PC-9 (cell line): ENCODE results near the gene CTDSP2. TPM values are rescaled to one million over a fixed set of nuclear protein-coding genes. Genes with fewer than 3 reads are reported as not detected.

Source experiments
- BruUV-seq: library from RNA; stranded (reverse); fragments of 400-500 nt; replicated peaks from 2 replicates; lab custom pipeline; 2021; lab: Mats Ljungman, UMichigan
- CTCF ChIA-PET: fragments of 300-600 bp; sonication (Branson Sonifier 250); formaldehyde crosslinking; loops from one replicate; lab custom pipeline; 2022; ENCODE audit warnings: antibody characterized with exemption; lab: Charles Lee
- POLR2A ChIA-PET: fragments of 300-600 bp; sonication (Branson Sonifier 250); formaldehyde crosslinking; loops from one replicate; lab custom pipeline; 2022; ENCODE audit warnings: antibody characterized with exemption; ENCODE audit not compliant: unreplicated experiment; lab: Charles Lee
- DNase-seq, 2 experiments: peaks; one replicate each; pipeline versions ENCODE4 v3.0.0 to v3.0.0-alpha.2; 2015 to 2022; ENCODE audit warnings: mixed read lengths in 1 of 2
- H2AFZ ChIP-seq: fragments of 200-600 bp; sonication (generic); 2 replicates; pipeline ENCODE4 v1.8.1; 2017; ENCODE audit warnings: antibody characterized with exemption
- H3F3A ChIP-seq: fragments of 200-600 bp; sonication (generic); 2 replicates; pipeline ENCODE4 v1.8.1; 2017; ENCODE audit warnings: antibody characterized with exemption, mild to moderate bottlenecking, low read depth; ENCODE audit not compliant: insufficient read depth
- H3K27ac ChIP-seq: fragments of 200-600 bp; sonication (generic); 2 replicates; pipeline ENCODE4 v1.6.1; 2016; ENCODE audit warnings: mixed run types
- H3K27me3 ChIP-seq: fragments of 200-600 bp; sonication (generic); 2 replicates; pipeline ENCODE4 v1.6.1; 2016; ENCODE audit warnings: low read depth, mixed run types; ENCODE audit not compliant: insufficient read depth
- H3K36me3 ChIP-seq: fragments of 200-600 bp; sonication (generic); 2 replicates; pipeline ENCODE4 v1.6.1; 2016; ENCODE audit warnings: low read depth, mixed run types
- H3K4me1 ChIP-seq: fragments of 200-600 bp; sonication (generic); replicated peaks from 2 replicates; pipeline ENCODE4 v1.6.1; 2016; ENCODE audit warnings: mixed run types; ENCODE audit not compliant: insufficient read depth
- H3K4me2 ChIP-seq: fragments of 200-600 bp; sonication (generic); 2 replicates; pipeline ENCODE4 v1.6.1; 2017; ENCODE audit warnings: mixed run types
- H3K4me3 ChIP-seq: fragments of 200-600 bp; sonication (generic); 2 replicates; pipeline ENCODE4 v1.6.1; 2016; ENCODE audit warnings: mixed run types
- H3K79me2 ChIP-seq: fragments of 200-600 bp; sonication (generic); 2 replicates; pipeline ENCODE4 v1.6.1; 2017; ENCODE audit warnings: low read depth, mixed run types
- H3K9me2 ChIP-seq: fragments of 200-600 bp; sonication (generic); 2 replicates; pipeline ENCODE4 v1.8.1; 2017; ENCODE audit warnings: mild to moderate bottlenecking; ENCODE audit not compliant: insufficient read depth
- H3K9me3 ChIP-seq: fragments of 200-600 bp; sonication (generic); 2 replicates; pipeline ENCODE4 v1.8.1; 2016; ENCODE audit warnings: low read depth; ENCODE audit not compliant: insufficient read depth
- H4K20me1 ChIP-seq: fragments of 200-600 bp; sonication (generic); 2 replicates; pipeline ENCODE4 v1.8.1; 2017; ENCODE audit not compliant: insufficient read depth
- EZH2 ChIP-seq: fragments of 200-600 bp; sonication (generic); IDR thresholded peaks from 2 replicates; pipeline ENCODE4 v1.8.0; 2017; ENCODE audit warnings: antibody characterized with exemption, low read depth
- intact Hi-C: fragments of 100-400 bp; cut with micrococcal nuclease; formaldehyde crosslinking; loops from one replicate; pipeline ENCODE4 v1.10.0; 2022; ENCODE audit not compliant: unreplicated experiment
- microRNA-seq: library from miRNA; unstranded; fragments of <30 nt; microRNA quantifications from one replicate; pipeline ENCODE4 v1.2.0, GENCODE V29; 2021; ENCODE audit warnings: borderline number of aligned reads, borderline replicate concordance
- total RNA-seq: library from RNA; stranded (reverse); gene quantifications from 2 replicates; pipeline ENCODE4 v1.2.3, GENCODE V29; 2021
- TF ChIP-seq, protein P1 (sequence below): fragments of 200-600 bp; sonication (generic); conservative IDR thresholded peaks from 2 replicates; pipeline ENCODE4 v1.6.1; 2017; ENCODE audit warnings: mixed run types, antibody characterized with exemption, mild to moderate bottlenecking, moderate library complexity

Gene CTDSP2
- total RNA-seq, 1 experiment from 2014 or later: 102 TPM

GRCh38 chr12:57771236-57771872 lies 75.2 kb downstream of the CTDSP2 start:
- POLR2A ChIA-PET: no interaction called here
- H3F3A ChIP-seq: peaks cover 7% of the 10 kb centered on the region; the same call in 1 of the 2 replicates
- H4K20me1 ChIP-seq: no peaks in the 10 kb centered on the region; the same call in 1 of the 2 replicates
- peak overlapping the region; percentile 84 for H3K4me2 ChIP-seq
- intact Hi-C loops: no loop called here
- H3K9me3 ChIP-seq: no peaks in the 10 kb centered on the region
- DNase-seq: peak; percentile 80 to 87
- H2AFZ ChIP-seq: peak overlapping the region; percentile 94
- H3K4me1 ChIP-seq: peaks cover 8% of the 10 kb centered on the region; the same call in 1 of the 2 replicates
- peak overlapping the region; percentile 68 for H3K4me3 ChIP-seq
- peaks cover 19% of the 10 kb centered on the region for H3K79me2 ChIP-seq
- TF ChIP-seq, protein P1, sequence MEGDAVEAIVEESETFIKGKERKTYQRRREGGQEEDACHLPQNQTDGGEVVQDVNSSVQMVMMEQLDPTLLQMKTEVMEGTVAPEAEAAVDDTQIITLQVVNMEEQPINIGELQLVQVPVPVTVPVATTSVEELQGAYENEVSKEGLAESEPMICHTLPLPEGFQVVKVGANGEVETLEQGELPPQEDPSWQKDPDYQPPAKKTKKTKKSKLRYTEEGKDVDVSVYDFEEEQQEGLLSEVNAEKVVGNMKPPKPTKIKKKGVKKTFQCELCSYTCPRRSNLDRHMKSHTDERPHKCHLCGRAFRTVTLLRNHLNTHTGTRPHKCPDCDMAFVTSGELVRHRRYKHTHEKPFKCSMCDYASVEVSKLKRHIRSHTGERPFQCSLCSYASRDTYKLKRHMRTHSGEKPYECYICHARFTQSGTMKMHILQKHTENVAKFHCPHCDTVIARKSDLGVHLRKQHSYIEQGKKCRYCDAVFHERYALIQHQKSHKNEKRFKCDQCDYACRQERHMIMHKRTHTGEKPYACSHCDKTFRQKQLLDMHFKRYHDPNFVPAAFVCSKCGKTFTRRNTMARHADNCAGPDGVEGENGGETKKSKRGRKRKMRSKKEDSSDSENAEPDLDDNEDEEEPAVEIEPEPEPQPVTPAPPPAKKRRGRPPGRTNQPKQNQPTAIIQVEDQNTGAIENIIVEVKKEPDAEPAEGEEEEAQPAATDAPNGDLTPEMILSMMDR: no peak
- TF ChIP-seq EZH2: no peak
- CTCF ChIA-PET: interaction anchor here (0.9 kb wide), 1 partner anchor 15 kb away, joined by 3 read pairs; no protein-coding TSS in a partner anchor
- H3K27me3 ChIP-seq: peaks cover 4% of the 10 kb centered on the region
- BruUV-seq: TSS peak; percentile 34
- H3K36me3 ChIP-seq: no peaks in the 10 kb centered on the region
- no peaks in the 10 kb centered on the region for H3K9me2 ChIP-seq
- peak overlapping the region; percentile 75 for H3K27ac ChIP-seq

GRCh38 chr12:57770734-57771133 lies 75.8 kb downstream of the CTDSP2 start:
- Histone ChIP-seq H4K20me1 (no peaks in the 10 kb centered on the region; the same call in 1 of the 2 replicates), H3K4me1 (peaks cover 8% of the 10 kb centered on the region; the same call in 1 of the 2 replicates), H3K27ac (no peak overlapping the region), H3K79me2 (peaks cover 19% of the 10 kb centered on the region), H3K4me3 (peak overlapping the region; percentile 68; the same call in 1 of the 2 replicates), H3K9me3 (no peaks in the 10 kb centered on the region), H3K36me3 (no peaks in the 10 kb centered on the region), H3K9me2 (no peaks in the 10 kb centered on the region), H2AFZ (no peak overlapping the region), H3K27me3 (peaks cover 10% of the 10 kb centered on the region), H3F3A (peaks cover 7% of the 10 kb centered on the region; the same call in 1 of the 2 replicates), H3K4me2 (peak overlapping the region; percentile 84)
- no peak for DNase-seq
- intact Hi-C loops: no loop called here
- BruUV-seq: no TSS peak
- CTCF ChIA-PET: no interaction called here
- no peak for TF ChIP-seq EZH2
- TF ChIP-seq, protein P1: no peak
- POLR2A ChIA-PET: interaction anchor here (0.6 kb wide), 1 partner anchor 26 kb away, joined by 7 read pairs; the partner anchor contains the start of gene TSPAN31

Small RNA genes within 50 kb of the gene (microRNA-seq; reads per million reads assigned to microRNA genes)
- 227 reads per million, percentile 61 among the genes with 10 or more reads in this experiment for gene MIR26A2

Other genes starting within 250 kb of the CTDSP2 start
- gene DTX3, start 241.9 kb downstream of the CTDSP2 start, total RNA-seq: 16.2 and 18.1 TPM in 2 replicates
- 12.9 and 18.8 TPM in 2 replicates for gene ARHGEF25, start 235.3 kb downstream of the CTDSP2 start, total RNA-seq
- gene B4GALNT1, start 213.5 kb downstream of the CTDSP2 start, total RNA-seq: 15.0 and 17.9 TPM in 2 replicates
- 96.7 and 108 TPM in 2 replicates for gene OS9, start 152.6 kb downstream of the CTDSP2 start, total RNA-seq
- 0.40 and 0.50 TPM in 2 replicates for gene AGAP2, start 108.0 kb downstream of the CTDSP2 start, total RNA-seq
- gene TSPAN31, start 101.7 kb downstream of the CTDSP2 start, total RNA-seq: 18.2 and 22.5 TPM in 2 replicates
- gene CDK4, start 94.4 kb downstream of the CTDSP2 start, total RNA-seq: 156 and 194 TPM in 2 replicates
- 18.9 and 21.2 TPM in 2 replicates for gene MARCHF9, start 91.6 kb downstream of the CTDSP2 start, total RNA-seq
- gene CYP27B1, start 79.7 kb downstream of the CTDSP2 start, total RNA-seq: 1.6 and 1.8 TPM in 2 replicates
- 15.8 and 17.9 TPM in 2 replicates for gene METTL1, start 74.6 kb downstream of the CTDSP2 start, total RNA-seq
- gene EEF1AKMT3, start 74.1 kb downstream of the CTDSP2 start, total RNA-seq: 13.1 and 17.8 TPM in 2 replicates
- gene TSFM, start 63.9 kb downstream of the CTDSP2 start, total RNA-seq: 38.1 and 44.8 TPM in 2 replicates
- 1.6 and 3.0 TPM in 2 replicates for gene AVIL, start 28.0 kb downstream of the CTDSP2 start, total RNA-seq
- gene ATP23, start 94.8 kb upstream of the CTDSP2 start, total RNA-seq: 5.1 and 6.5 TPM in 2 replicates